ENCODE results near the gene BANK1.

Gene BANK1

GRCh38 chr4:101790521-101791181, at the start of gene BANK1:
TSS of gene BANK1 (plus strand) at chr4:101790730. CDS start at chr4:101790881, 151 bp downstream.
- peaks cover 25% of the 10 kb centered on the region for H3K4me1 Mint-ChIP-seq
- peak within 1 kb of the TSS; percentile 98 for H3K4me3 Mint-ChIP-seq
- H3K36me3 Mint-ChIP-seq, result peaks cover 30% of the 10 kb centered on the region
- DNase-seq (ENCODE audit: low spot score in 2 of 2) (peak; percentile 84 to 85), ATAC-seq (ENCODE audit: low read depth) (peak; percentile 97)
- H3K9me3 Mint-ChIP-seq, result peaks cover 3% of the 10 kb centered on the region
- H3K27ac Mint-ChIP-seq, result peak within 1 kb of the TSS; percentile 91
- H3K27me3 Mint-ChIP-seq, result no peaks in the 10 kb centered on the region

GRCh38 chr4:101753721-101754120, 36.8 kb upstream of the BANK1 start:
- Mint-ChIP-seq H3K4me1 (peaks cover 23% of the 10 kb centered on the region), H3K9me3 (peaks cover 4% of the 10 kb centered on the region), H3K36me3 (peaks cover 2% of the 10 kb centered on the region), H3K27ac (no peak overlapping the region), H3K27me3 (no peaks in the 10 kb centered on the region), H3K4me3 (no peak overlapping the region)
- DNase-seq (ENCODE audit: low spot score in 2 of 2) (no peak), ATAC-seq (ENCODE audit: low read depth) (no peak)

- peaks cover 4% of the 10 kb centered on the region for H3K9me3 Mint-ChIP-seq
- no peaks in the 10 kb centered on the region for H3K27me3 Mint-ChIP-seq
- H3K4me3 Mint-ChIP-seq, result no peak overlapping the region
- DNase-seq (ENCODE audit: low spot score in 2 of 2) (no peak), ATAC-seq (ENCODE audit: low read depth) (no peak)
- no peak overlapping the region for H3K27ac Mint-ChIP-seq
- peaks cover 2% of the 10 kb centered on the region for H3K36me3 Mint-ChIP-seq
- peaks cover 23% of the 10 kb centered on the region for H3K4me1 Mint-ChIP-seq
These were observed 34.3 kb upstream of the BANK1 start for GRCh38 chr4:101756181-101756580.

- Mint-ChIP-seq H3K36me3 (no peaks in the 10 kb centered on the region), H3K4me1 (peaks cover 17% of the 10 kb centered on the region), H3K9me3 (peaks cover 8% of the 10 kb centered on the region), H3K4me3 (no peak overlapping the region), H3K27me3 (no peaks in the 10 kb centered on the region), H3K27ac (no peak overlapping the region)
- no peak for DNase-seq (ENCODE audit: low spot score in 2 of 2)
- ATAC-seq (ENCODE audit: low read depth), result no peak
These were observed 29.1 kb upstream of the BANK1 start for GRCh38 chr4:101761405-101761804.

- H3K36me3 Mint-ChIP-seq, result peaks cover 2% of the 10 kb centered on the region
- H3K27me3 Mint-ChIP-seq, result no peaks in the 10 kb centered on the region
- H3K27ac Mint-ChIP-seq, result no peak overlapping the region
- ATAC-seq (ENCODE audit: low read depth), result no peak
- H3K4me3 Mint-ChIP-seq, result no peak overlapping the region
- H3K9me3 Mint-ChIP-seq, result peaks cover 10% of the 10 kb centered on the region
- peaks cover 14% of the 10 kb centered on the region for H3K4me1 Mint-ChIP-seq
- DNase-seq (ENCODE audit: low spot score in 2 of 2), result no peak
These were observed 28.5 kb upstream of the BANK1 start for GRCh38 chr4:101762025-101762424.

- DNase-seq (ENCODE audit: low spot score in 2 of 2) (no peak), ATAC-seq (ENCODE audit: low read depth) (no peak)
- Mint-ChIP-seq H3K27me3 (no peaks in the 10 kb centered on the region), H3K4me1 (peaks cover 11% of the 10 kb centered on the region), H3K4me3 (no peak overlapping the region), H3K36me3 (peaks cover 3% of the 10 kb centered on the region), H3K27ac (no peak overlapping the region), H3K9me3 (peaks cover 12% of the 10 kb centered on the region)
These were observed 28.0 kb upstream of the BANK1 start for GRCh38 chr4:101762534-101762933.

- no peak overlapping the region for H3K4me3 Mint-ChIP-seq
- peaks cover 8% of the 10 kb centered on the region for H3K4me1 Mint-ChIP-seq
- DNase-seq (ENCODE audit: low spot score in 2 of 2) (no peak), ATAC-seq (ENCODE audit: low read depth) (no peak)
- H3K9me3 Mint-ChIP-seq, result peaks cover 12% of the 10 kb centered on the region
- peaks cover 3% of the 10 kb centered on the region for H3K36me3 Mint-ChIP-seq
- H3K27ac Mint-ChIP-seq, result no peak overlapping the region
- H3K27me3 Mint-ChIP-seq, result no peaks in the 10 kb centered on the region
These were observed 27.0 kb upstream of the BANK1 start for GRCh38 chr4:101763576-101763975.

- no peak for DNase-seq (ENCODE audit: low spot score in 2 of 2)
- no peak for ATAC-seq (ENCODE audit: low read depth)
- H3K4me1 Mint-ChIP-seq, result peaks cover 17% of the 10 kb centered on the region
These were observed 15.7 kb upstream of the BANK1 start for GRCh38 chr4:101774807-101775206.

GRCh38 chr4:101777431-101777830, 13.1 kb upstream of the BANK1 start:
- peaks cover 2% of the 10 kb centered on the region for H3K36me3 Mint-ChIP-seq
- H3K27me3 Mint-ChIP-seq, result no peaks in the 10 kb centered on the region
- DNase-seq (ENCODE audit: low spot score in 2 of 2), result no peak
- no peak overlapping the region for H3K4me3 Mint-ChIP-seq
- no peak overlapping the region for H3K27ac Mint-ChIP-seq
- ATAC-seq (ENCODE audit: low read depth), result peak; percentile 79
- H3K9me3 Mint-ChIP-seq, result peaks cover 1% of the 10 kb centered on the region
- H3K4me1 Mint-ChIP-seq, result peaks cover 17% of the 10 kb centered on the region

More at GRCh38 chr4:101774807-101775206, 15.7 kb upstream of the BANK1 start:
- no peak overlapping the region for H3K27ac Mint-ChIP-seq
- no peaks in the 10 kb centered on the region for H3K27me3 Mint-ChIP-seq
- peaks cover 10% of the 10 kb centered on the region for H3K9me3 Mint-ChIP-seq
- peaks cover 9% of the 10 kb centered on the region for H3K36me3 Mint-ChIP-seq
- no peak overlapping the region for H3K4me3 Mint-ChIP-seq

- no peak overlapping the region for H3K4me3 Mint-ChIP-seq
- H3K9me3 Mint-ChIP-seq, result peaks cover 1% of the 10 kb centered on the region
- no peak for DNase-seq (ENCODE audit: low spot score in 2 of 2)
- H3K4me1 Mint-ChIP-seq, result peaks cover 22% of the 10 kb centered on the region
- no peak for ATAC-seq (ENCODE audit: low read depth)
- no peak overlapping the region for H3K27ac Mint-ChIP-seq
- no peaks in the 10 kb centered on the region for H3K27me3 Mint-ChIP-seq
- H3K36me3 Mint-ChIP-seq, result peaks cover 2% of the 10 kb centered on the region
These were observed 10.2 kb upstream of the BANK1 start for GRCh38 chr4:101780284-101780683.

GRCh38 chr4:101782546-101782945, 8.0 kb upstream of the BANK1 start:
- DNase-seq (ENCODE audit: low spot score in 2 of 2), result no peak
- no peak overlapping the region for H3K4me3 Mint-ChIP-seq
- H3K4me1 Mint-ChIP-seq, result peaks cover 21% of the 10 kb centered on the region
- H3K36me3 Mint-ChIP-seq, result peaks cover 9% of the 10 kb centered on the region
- H3K9me3 Mint-ChIP-seq, result peaks cover 4% of the 10 kb centered on the region
- no peak overlapping the region for H3K27ac Mint-ChIP-seq
- ATAC-seq (ENCODE audit: low read depth), result no peak
- no peaks in the 10 kb centered on the region for H3K27me3 Mint-ChIP-seq

- Mint-ChIP-seq H3K27ac (no peak overlapping the region), H3K27me3 (no peaks in the 10 kb centered on the region), H3K4me1 (peaks cover 20% of the 10 kb centered on the region), H3K9me3 (peaks cover 4% of the 10 kb centered on the region), H3K36me3 (peaks cover 10% of the 10 kb centered on the region), H3K4me3 (no peak overlapping the region)
- DNase-seq (ENCODE audit: low spot score in 2 of 2), result no peak
- no peak for ATAC-seq (ENCODE audit: low read depth)
These were observed 5.6 kb upstream of the BANK1 start for GRCh38 chr4:101784957-101785356.

- Mint-ChIP-seq H3K36me3 (peaks cover 10% of the 10 kb centered on the region), H3K27me3 (no peaks in the 10 kb centered on the region), H3K9me3 (peaks cover 4% of the 10 kb centered on the region), H3K4me3 (peak overlapping the region; percentile 28), H3K4me1 (peaks cover 23% of the 10 kb centered on the region), H3K27ac (no peak overlapping the region)
- DNase-seq (ENCODE audit: low spot score in 2 of 2) (no peak), ATAC-seq (ENCODE audit: low read depth) (no peak)
These were observed 5.0 kb upstream of the BANK1 start for GRCh38 chr4:101785486-101785885.

- no peak for ATAC-seq (ENCODE audit: low read depth)
- H3K4me1 Mint-ChIP-seq, result peaks cover 21% of the 10 kb centered on the region
These were observed 2.7 kb upstream of the BANK1 start for GRCh38 chr4:101787701-101788316.

GRCh38 chr4:101791182-101791558, 640 bp downstream of the BANK1 start:
- peaks cover 30% of the 10 kb centered on the region for H3K36me3 Mint-ChIP-seq
- H3K9me3 Mint-ChIP-seq, result peaks cover 3% of the 10 kb centered on the region
- peak overlapping the region; percentile 98 for H3K4me3 Mint-ChIP-seq
- no peaks in the 10 kb centered on the region for H3K27me3 Mint-ChIP-seq
- no peak for DNase-seq (ENCODE audit: low spot score in 2 of 2)
- peaks cover 26% of the 10 kb centered on the region for H3K4me1 Mint-ChIP-seq
- peak overlapping the region; percentile 91 for H3K27ac Mint-ChIP-seq
- ATAC-seq (ENCODE audit: low read depth), result peak; percentile 17

More at GRCh38 chr4:101787701-101788316, 2.7 kb upstream of the BANK1 start:
- no peak for DNase-seq (ENCODE audit: low spot score in 2 of 2)
- Mint-ChIP-seq H3K9me3 (peaks cover 4% of the 10 kb centered on the region), H3K4me3 (no peak overlapping the region), H3K36me3 (peaks cover 17% of the 10 kb centered on the region), H3K27me3 (no peaks in the 10 kb centered on the region), H3K27ac (peak overlapping the region; percentile 67)

Data from memory B cell (primary cell).